Dedifferentiated amniotic fluid mesenchymal stem cell (primary cell): Measurements from ENCODE around the gene GNA14.
"Not testable (repeated sequence)": the region's sequence is repeated elsewhere in the genome, so short reads cannot be mapped to it uniquely, and the experiment has no call there.

Source experiments
- DNase-seq: peaks from one replicate; pipeline ENCODE4 v3.0.0-alpha.2; 2016; ENCODE audit errors: extremely low spot score

Gene GNA14

DNA sequence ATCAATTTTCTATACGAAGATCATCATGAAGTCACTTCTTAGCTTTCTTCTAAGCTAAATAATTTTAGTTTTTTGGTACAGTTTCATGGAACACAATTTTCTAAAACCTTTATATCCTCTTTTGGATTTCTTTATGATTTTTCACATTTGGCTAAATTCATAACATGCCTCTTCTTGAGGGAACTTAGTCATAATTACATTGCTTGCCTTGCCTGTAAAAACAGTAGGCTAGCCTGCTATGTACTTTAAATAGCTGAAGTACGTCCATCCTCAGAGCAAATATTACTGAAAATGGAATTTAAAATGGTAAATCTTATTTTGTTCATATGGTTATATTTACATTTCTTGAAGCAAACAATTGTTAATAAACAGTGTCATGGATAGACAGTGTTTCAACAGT, 245.8 kb downstream of the GNA14 start:
- no peak for DNase-seq

- no peak for DNase-seq
Measured at GRCh38 chr9:77399964-77400363, 248.2 kb downstream of the GNA14 start.

- DNase-seq = not testable (repeated sequence)
Measured at GRCh38 chr9:77398581-77398980, 249.5 kb downstream of the GNA14 start.

DNA sequence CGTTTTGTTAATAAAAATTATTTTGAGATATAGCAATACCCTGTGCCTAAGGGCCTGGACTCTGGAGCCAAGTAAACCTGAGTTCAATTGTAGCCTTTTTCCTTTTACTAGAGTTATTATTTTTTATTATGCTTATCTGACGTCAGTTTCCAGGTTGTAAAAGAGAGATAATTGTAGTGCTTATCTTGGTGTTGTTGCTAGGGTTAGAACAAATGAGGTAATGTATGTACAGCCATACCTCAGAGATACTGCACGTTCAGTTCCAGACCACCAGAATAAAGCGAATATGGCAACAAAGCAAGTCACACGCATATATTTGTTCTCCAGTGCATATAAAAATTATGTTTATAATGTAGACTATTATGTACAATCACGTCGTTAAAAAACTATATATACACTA, 255.8 kb downstream of the GNA14 start:
- no peak for DNase-seq

DNA sequence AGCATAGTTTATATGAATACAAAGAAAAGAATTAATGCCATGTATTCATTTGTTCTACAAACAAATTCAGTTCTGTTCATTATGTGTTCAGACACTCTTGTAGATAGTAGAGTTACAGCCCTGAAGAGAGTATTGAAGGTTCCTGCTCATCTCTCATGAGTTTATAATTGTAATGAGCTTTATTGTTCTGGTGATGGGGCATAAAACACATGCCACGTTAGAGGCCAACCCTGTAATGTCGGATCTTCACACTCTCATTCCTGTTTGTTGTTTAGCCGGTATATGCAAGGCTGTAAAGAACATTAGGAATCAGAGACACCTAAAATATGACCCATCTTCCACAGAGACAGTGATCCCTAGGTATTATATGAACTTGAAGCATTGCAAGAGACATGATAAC, 256.3 kb downstream of the GNA14 start:
- DNase-seq = no peak

DNA sequence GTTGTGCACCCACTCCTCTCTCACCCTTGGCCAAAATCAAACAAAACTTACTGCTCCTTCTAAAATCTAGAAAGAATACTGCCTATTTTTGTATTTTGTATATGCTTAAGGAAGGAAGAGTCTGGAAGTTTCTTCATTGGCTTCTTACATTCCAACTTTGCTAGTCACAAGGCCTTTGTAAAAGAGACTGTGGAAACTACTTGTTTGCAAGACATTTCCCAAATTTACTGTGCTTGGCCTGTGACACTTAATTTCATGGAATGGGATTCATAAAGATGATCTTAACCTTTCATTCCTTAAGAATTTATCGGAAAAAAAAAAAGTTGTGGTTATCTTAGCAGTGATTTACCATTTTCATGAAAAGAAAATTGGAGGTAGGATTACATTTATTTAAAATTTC, 261.9 kb downstream of the GNA14 start:
- peak; percentile 24 for DNase-seq

DNA sequence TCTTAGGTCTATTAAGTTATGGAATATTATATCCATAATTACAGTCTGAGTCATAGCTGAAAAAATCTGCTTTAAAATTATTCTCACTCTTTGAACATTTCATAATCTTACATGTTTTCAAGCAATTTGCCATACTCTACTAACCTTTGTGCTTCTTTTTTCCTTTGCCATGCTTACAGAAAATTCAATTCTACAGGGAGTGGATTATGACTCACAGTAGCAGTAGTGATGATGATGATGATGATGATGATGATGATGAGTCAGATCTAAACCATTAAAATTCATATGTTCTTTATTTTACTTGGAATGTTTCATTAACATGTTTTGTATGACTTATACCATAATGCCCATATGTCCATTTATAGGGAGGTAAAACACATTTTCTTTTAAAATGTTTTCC, 263.7 kb downstream of the GNA14 start:
- DNase-seq = peak; percentile 18

GRCh38 chr9:77375956-77376532, 272.1 kb downstream of the GNA14 start:
- DNase-seq = no peak

- no peak for DNase-seq
Measured at GRCh38 chr9:77374266-77374665, 273.9 kb downstream of the GNA14 start.
